Activated CD8-positive, alpha-beta T cell treated with anti-CD3 and anti-CD28 coated beads, Interleukin-2, amount 10 ng/mL, durations not matched to agents 7 days and 5 days (primary cell): ENCODE results near the gene ADCY6. TPM values are rescaled to one million over a fixed set of nuclear protein-coding genes. Genes with fewer than 3 reads are reported as not detected.

Experiments
- ATAC-seq: fragments of 150-1000 bp; cut with Tn5 transposase; one replicate; pipeline ENCODE4 v1.10.0; 2021; ENCODE audit warnings: moderate library complexity
- CTCF ChIA-PET: fragments of 350-600 bp; sonication (Branson Sonifier 250); formaldehyde crosslinking; loops from one replicate; lab custom pipeline; 2021; ENCODE audit warnings: antibody characterized with exemption; lab: Charles Lee
- POLR2A ChIA-PET: fragments of 350-600 bp; sonication (Branson Sonifier 250); formaldehyde crosslinking; loops from one replicate; lab custom pipeline; 2021; ENCODE audit warnings: antibody characterized with exemption; lab: Charles Lee
- DNase-seq: peaks from one replicate; pipeline ENCODE4 v3.0.0-alpha.2; 2020
- H3K27ac Mint-ChIP-seq: one replicate; pipeline ENCODE4 v1.8.0; 2021; ENCODE audit warnings: mild to moderate bottlenecking, mixed read lengths
- H3K27me3 Mint-ChIP-seq: one replicate; pipeline ENCODE4 v1.8.0; 2021; ENCODE audit warnings: low read depth, mixed read lengths
- H3K36me3 Mint-ChIP-seq: one replicate; pipeline ENCODE4 v1.8.0; 2021; ENCODE audit warnings: low read depth, mixed read lengths
- H3K4me1 Mint-ChIP-seq: one replicate; pipeline ENCODE4 v1.8.0; 2021; ENCODE audit warnings: low read depth, mixed read lengths
- H3K4me3 Mint-ChIP-seq: one replicate; pipeline ENCODE4 v1.8.0; 2021; ENCODE audit warnings: mild to moderate bottlenecking, mixed read lengths
- H3K9me3 Mint-ChIP-seq: one replicate; pipeline ENCODE4 v1.8.0; 2022; ENCODE audit warnings: mixed read lengths; ENCODE audit not compliant: insufficient read depth
- total RNA-seq, 2 experiments: library from RNA; stranded (reverse); gene quantifications; one replicate each; pipeline ENCODE4 v1.2.3, GENCODE V29; 2021

The ADCY6 gene
- total RNA-seq, 2 experiments from 2014 or later: 0.18 to 0.37 TPM

DNA sequence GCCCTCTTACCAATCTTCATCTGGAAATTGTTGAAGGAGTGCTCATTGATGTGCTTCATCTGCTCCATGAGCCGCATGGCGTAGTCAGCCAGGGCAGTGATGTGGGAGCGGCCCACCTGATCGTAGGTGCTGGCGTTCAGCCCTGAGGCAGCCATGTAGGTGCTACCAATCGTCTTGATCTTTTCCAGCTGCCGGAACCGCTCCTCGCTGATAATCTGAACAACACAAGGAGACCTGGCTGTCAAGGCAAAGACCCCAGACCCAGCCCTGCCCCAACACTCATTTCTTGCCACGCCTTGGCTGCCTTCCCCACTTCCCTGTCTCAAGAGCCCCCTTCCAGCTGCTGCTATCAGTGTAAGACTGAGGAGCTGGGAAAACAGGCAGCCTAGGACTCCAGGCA lies 18.1 kb downstream of the ADCY6 start:
- ChIA-PET CTCF (interaction anchor here (3.8 kb wide), 1 partner anchor 17 kb away, joined by 15 read pairs; no protein-coding TSS in a partner anchor), POLR2A (interaction anchor here (0.6 kb wide), 1 partner anchor 25 kb away, joined by 3 read pairs; no protein-coding TSS in a partner anchor)
- H3K4me1 Mint-ChIP-seq: peaks cover 26% of the 10 kb centered on the region
- no peak for ATAC-seq
- H3K27ac Mint-ChIP-seq: no peak overlapping the region
- no peak overlapping the region for H3K4me3 Mint-ChIP-seq
- H3K9me3 Mint-ChIP-seq: no peaks in the 10 kb centered on the region
- peaks cover 5% of the 10 kb centered on the region for H3K27me3 Mint-ChIP-seq
- no peaks in the 10 kb centered on the region for H3K36me3 Mint-ChIP-seq
- DNase-seq: no peak

DNA sequence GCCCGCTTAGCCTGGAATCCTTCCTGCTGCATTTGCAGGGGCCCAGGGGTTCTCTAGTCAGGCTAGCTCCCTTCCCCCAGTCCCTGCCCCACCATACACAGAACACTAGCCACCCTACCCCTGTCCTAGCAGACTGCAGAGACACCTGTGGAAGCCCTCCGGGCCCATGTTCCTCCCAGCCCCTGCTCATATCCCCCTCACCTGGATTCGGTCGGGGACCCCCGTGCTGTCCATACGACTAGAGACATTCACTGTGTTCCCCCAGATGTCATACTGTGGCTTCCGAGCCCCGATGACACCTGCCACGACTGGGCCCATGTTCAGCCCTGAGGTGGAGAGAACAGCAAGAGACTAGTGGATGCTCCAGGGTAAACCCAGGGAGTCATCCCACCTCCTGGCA lies 20.2 kb downstream of the ADCY6 start:
- ChIA-PET CTCF (interaction anchor here (1.1 to 1.6 kb wide), 2 partner anchors 10 to 16 kb away, joined by 4 to 6 read pairs; no protein-coding TSS in a partner anchor), POLR2A (no interaction called here)
- ATAC-seq: no peak
- no peak overlapping the region for H3K27ac Mint-ChIP-seq
- H3K9me3 Mint-ChIP-seq: no peaks in the 10 kb centered on the region
- no peak for DNase-seq
- H3K4me1 Mint-ChIP-seq: peaks cover 42% of the 10 kb centered on the region
- H3K27me3 Mint-ChIP-seq: peaks cover 5% of the 10 kb centered on the region
- no peaks in the 10 kb centered on the region for H3K36me3 Mint-ChIP-seq
- H3K4me3 Mint-ChIP-seq: no peak overlapping the region

DNA sequence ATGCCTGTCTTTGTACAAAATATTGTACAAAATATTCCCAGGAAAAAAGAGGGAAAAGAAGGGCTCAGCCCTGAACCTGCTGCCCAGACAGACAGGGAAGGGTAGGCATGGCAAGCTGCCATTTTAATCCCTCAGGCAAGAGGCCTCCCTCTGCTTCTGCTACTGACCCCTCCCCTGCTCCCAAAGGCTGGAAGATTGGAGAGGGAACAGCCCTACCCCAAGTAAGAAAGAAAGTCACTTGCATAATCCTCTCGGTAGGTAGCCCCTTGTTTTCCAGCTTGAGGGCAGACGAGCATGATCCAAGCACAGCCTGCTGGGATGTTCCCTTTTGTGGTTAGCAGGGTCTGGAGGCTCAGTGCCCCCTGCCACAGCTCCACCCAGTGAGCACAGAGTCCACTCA lies 20.7 kb downstream of the ADCY6 start:
- peaks cover 42% of the 10 kb centered on the region for H3K4me1 Mint-ChIP-seq
- peaks cover 2% of the 10 kb centered on the region for H3K27me3 Mint-ChIP-seq
- H3K36me3 Mint-ChIP-seq: no peaks in the 10 kb centered on the region
- CTCF ChIA-PET: interaction anchor here (1.1 to 3.7 kb wide), 2 partner anchors 11 to 26 kb away, joined by 4 to 20 read pairs; no protein-coding TSS in a partner anchor
- H3K27ac Mint-ChIP-seq: no peak overlapping the region
- ATAC-seq (no peak), DNase-seq (no peak)
- POLR2A ChIA-PET: no interaction called here
- no peaks in the 10 kb centered on the region for H3K9me3 Mint-ChIP-seq
- no peak overlapping the region for H3K4me3 Mint-ChIP-seq

DNA sequence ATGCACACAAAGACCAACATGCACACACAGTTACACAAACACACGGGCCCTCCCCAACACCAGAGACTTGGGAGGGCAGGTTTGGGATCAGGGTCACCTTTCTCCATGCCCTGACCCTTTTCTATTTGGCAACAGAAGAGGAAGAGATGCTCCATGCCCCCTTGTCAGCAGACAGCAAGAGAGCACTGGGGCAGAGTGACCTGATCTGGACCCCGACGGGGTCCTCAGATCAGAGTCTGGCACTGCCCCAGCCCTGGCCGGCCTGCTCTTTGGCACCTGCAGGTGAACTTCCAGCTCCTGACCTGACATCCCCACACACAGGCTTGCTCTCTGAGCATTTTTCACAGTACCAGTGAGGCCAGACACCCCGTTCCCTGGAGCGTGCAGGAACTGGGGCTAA lies 21.4 kb downstream of the ADCY6 start:
- peaks cover 2% of the 10 kb centered on the region for H3K27me3 Mint-ChIP-seq
- ChIA-PET CTCF (interaction anchor here (3.7 kb wide), 1 partner anchor 27 kb away, joined by 20 read pairs; no protein-coding TSS in a partner anchor), POLR2A (interaction anchor here (1.1 kb wide), 1 partner anchor 11 kb away, joined by 3 read pairs; no protein-coding TSS in a partner anchor)
- H3K36me3 Mint-ChIP-seq: no peaks in the 10 kb centered on the region
- peaks cover 42% of the 10 kb centered on the region for H3K4me1 Mint-ChIP-seq
- H3K9me3 Mint-ChIP-seq: no peaks in the 10 kb centered on the region
- DNase-seq: no peak
- no peak overlapping the region for H3K27ac Mint-ChIP-seq
- H3K4me3 Mint-ChIP-seq: no peak overlapping the region
- ATAC-seq: no peak

DNA sequence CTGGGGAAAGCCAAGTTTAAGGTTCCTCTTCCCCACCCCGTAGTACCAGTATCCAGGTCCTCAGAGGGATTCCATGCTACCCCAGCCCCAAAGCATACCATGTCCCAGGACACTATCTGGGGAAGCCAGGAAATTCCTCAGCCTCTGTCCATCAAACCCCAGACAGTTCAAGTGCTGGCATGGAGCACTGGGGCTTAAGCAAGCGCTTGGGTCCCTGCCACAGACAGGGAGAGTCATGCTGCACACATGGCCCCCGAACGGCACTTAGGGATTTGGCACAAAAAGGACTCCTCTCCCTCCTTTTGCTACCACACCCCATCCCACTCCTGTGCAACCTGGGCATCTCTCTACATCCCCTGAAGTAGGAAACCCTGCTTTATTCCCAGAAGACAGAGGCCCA lies 21.8 kb downstream of the ADCY6 start:
- no peak overlapping the region for H3K27ac Mint-ChIP-seq
- DNase-seq: no peak
- POLR2A ChIA-PET: interaction anchor here (1.1 kb wide), 1 partner anchor 10 kb away, joined by 3 read pairs; no protein-coding TSS in a partner anchor
- peaks cover 38% of the 10 kb centered on the region for H3K4me1 Mint-ChIP-seq
- no peaks in the 10 kb centered on the region for H3K36me3 Mint-ChIP-seq
- no peak overlapping the region for H3K4me3 Mint-ChIP-seq
- no peak for ATAC-seq
- CTCF ChIA-PET: interaction anchor here (3.7 kb wide), 1 partner anchor 28 kb away, joined by 20 read pairs; no protein-coding TSS in a partner anchor
- peaks cover 2% of the 10 kb centered on the region for H3K27me3 Mint-ChIP-seq
- no peaks in the 10 kb centered on the region for H3K9me3 Mint-ChIP-seq

DNA sequence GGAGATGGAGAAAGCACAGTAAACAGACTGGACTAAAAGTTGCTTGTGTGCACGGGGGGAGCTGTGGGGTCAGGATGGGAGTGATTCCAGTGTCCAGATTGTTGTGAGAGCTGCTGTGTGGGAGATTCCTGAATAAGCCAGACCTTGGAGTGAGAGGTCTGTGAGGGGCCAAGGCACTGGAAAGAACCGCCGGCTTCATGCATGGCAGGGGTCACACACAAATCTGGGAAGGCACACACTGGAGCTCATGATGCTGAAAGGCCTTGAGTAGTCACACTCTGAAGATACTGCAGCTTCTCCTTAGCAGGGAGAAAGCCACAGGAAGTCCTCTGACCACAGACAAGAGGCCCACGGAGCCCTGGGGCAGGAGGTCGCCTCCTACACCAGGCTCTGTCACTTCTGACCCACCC lies 23.1 kb downstream of the ADCY6 start:
- no peaks in the 10 kb centered on the region for H3K36me3 Mint-ChIP-seq
- DNase-seq (peak; percentile 70), ATAC-seq (peak; percentile 91)
- H3K9me3 Mint-ChIP-seq: no peaks in the 10 kb centered on the region
- peak overlapping the region; percentile 35 for H3K4me3 Mint-ChIP-seq
- no peaks in the 10 kb centered on the region for H3K27me3 Mint-ChIP-seq
- peak overlapping the region; percentile 76 for H3K27ac Mint-ChIP-seq
- H3K4me1 Mint-ChIP-seq: peaks cover 28% of the 10 kb centered on the region
- CTCF ChIA-PET: interaction anchor here (1.0 to 3.7 kb wide), 5 partner anchors 11 to 49 kb away, joined by 4 to 20 read pairs (median 5); no protein-coding TSS in a partner anchor
- POLR2A ChIA-PET: interaction anchor here (0.5 to 0.6 kb wide), 2 partner anchors 27 to 211 kb away, joined by 3 to 4 read pairs; no protein-coding TSS in a partner anchor

DNA sequence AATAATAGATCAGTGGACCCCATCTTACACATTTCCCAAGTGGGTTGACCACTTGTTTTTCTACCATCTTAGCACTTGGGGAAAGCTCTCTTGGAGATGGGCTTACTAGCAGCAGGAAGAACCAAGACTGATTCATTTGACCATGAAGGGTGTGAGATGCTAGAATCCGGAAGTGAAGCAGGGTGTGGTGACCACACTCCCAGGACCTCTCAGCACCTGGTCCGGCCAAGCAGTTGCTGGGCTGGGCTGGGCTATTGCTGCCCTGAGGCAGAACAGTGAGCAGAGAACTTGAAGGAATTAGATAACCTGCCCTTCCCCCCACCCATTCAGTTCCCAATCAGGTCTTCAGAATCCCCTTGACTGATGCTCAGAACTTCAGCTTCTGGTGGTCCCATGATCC lies 24.4 kb downstream of the ADCY6 start:
- ChIA-PET POLR2A (no interaction called here), CTCF (interaction anchor here (1.4 to 3.7 kb wide), 3 partner anchors 12 to 32 kb away, joined by 5 to 20 read pairs (median 7); no protein-coding TSS in a partner anchor)
- ATAC-seq (no peak), DNase-seq (no peak)
- H3K36me3 Mint-ChIP-seq: no peaks in the 10 kb centered on the region
- H3K9me3 Mint-ChIP-seq: no peaks in the 10 kb centered on the region
- H3K27me3 Mint-ChIP-seq: no peaks in the 10 kb centered on the region
- H3K27ac Mint-ChIP-seq: no peak overlapping the region
- H3K4me1 Mint-ChIP-seq: peaks cover 37% of the 10 kb centered on the region
- no peak overlapping the region for H3K4me3 Mint-ChIP-seq

DNA sequence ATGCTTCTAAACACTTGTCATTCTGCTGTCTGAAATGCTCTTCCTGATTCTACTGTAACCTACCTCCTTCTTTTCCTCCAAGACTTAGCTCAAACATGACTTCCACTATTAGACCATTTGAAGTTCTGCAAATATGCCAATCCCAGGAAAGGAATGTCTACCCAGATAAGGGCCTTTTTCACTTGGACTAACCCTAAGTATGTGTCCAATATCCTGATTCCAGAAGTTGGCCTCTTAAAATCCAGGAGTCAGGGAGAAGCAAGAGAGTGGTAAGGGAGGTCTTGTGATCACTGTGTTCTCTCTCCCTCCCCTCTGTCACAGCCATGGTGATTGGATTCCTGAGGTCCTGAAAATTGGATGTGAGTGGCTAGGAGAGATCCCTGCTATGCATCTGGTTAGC lies 30.2 kb downstream of the ADCY6 start:
- H3K36me3 Mint-ChIP-seq: no peaks in the 10 kb centered on the region
- ChIA-PET POLR2A (no interaction called here), CTCF (interaction anchor here (0.9 to 7.0 kb wide), 3 partner anchors 32 to 56 kb away, joined by 3 to 38 read pairs (median 7); no protein-coding TSS in a partner anchor)
- DNase-seq (no peak), ATAC-seq (no peak)
- H3K27me3 Mint-ChIP-seq: no peaks in the 10 kb centered on the region
- no peaks in the 10 kb centered on the region for H3K9me3 Mint-ChIP-seq
- H3K4me1 Mint-ChIP-seq: peaks cover 17% of the 10 kb centered on the region
- no peak overlapping the region for H3K27ac Mint-ChIP-seq
- H3K4me3 Mint-ChIP-seq: no peak overlapping the region

DNA sequence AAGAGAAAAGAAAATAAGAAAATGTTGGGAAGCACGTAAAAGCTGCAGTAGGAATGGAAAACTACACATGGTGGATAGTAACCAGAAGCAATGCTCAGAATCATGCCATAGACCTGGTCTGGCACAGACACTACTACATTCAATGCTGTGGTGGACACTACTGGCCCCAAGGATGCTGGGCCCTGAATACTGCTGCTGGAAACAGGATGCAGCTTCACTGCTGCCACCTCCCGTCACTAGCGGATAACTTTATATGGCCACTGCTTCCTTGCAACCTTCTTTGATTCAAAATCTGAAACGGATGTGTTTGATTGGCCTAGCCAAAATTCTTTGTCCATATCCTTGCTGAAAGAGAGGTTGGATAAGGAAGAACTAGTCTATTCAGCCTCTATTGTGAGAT lies 30.7 kb downstream of the ADCY6 start:
- Mint-ChIP-seq H3K4me3 (no peak overlapping the region), H3K27ac (no peak overlapping the region), H3K36me3 (no peaks in the 10 kb centered on the region), H3K9me3 (no peaks in the 10 kb centered on the region), H3K4me1 (peaks cover 17% of the 10 kb centered on the region), H3K27me3 (peaks cover 2% of the 10 kb centered on the region)
- CTCF ChIA-PET: interaction anchor here (0.9 to 7.0 kb wide), 3 partner anchors 32 to 56 kb away, joined by 3 to 38 read pairs (median 7); no protein-coding TSS in a partner anchor
- POLR2A ChIA-PET: no interaction called here
- ATAC-seq: no peak
- no peak for DNase-seq

DNA sequence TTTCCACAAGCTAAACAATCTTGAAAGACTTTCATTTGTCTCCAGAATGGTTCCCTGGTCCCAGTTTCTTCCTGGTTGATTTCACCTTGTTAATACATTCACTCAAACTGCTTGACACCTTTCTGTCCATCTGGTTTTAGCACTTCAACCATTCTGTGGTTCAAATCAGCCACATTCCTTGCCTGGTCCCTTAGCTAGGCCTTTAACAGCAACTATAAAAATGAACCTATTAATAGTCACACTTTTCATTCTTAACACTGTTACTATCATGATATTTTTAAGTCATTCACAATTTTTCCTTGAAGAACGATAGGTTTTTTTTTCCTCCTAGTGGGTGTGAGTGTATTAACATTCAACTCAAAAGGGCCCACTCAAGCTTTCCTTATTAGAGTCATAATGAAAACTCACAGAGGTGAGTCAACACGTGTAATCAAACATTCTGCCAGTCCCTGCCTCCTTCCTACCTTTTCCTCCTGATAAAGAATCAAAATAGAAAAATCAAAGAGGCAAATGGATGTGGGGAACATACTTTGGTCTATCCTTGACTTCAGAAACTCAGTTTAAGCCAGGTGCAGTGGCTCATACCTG lies 38.0 kb downstream of the ADCY6 start:
- Mint-ChIP-seq H3K4me1 (peaks cover 8% of the 10 kb centered on the region), H3K9me3 (no peaks in the 10 kb centered on the region), H3K27ac (no peak overlapping the region), H3K36me3 (no peaks in the 10 kb centered on the region), H3K4me3 (no peak overlapping the region), H3K27me3 (peaks cover 16% of the 10 kb centered on the region)
- CTCF ChIA-PET: interaction anchor here (1.2 to 7.3 kb wide), 3 partner anchors 43 to 76 kb away, joined by 3 to 267 read pairs (median 53); partner anchors contain the start of gene ADCY6
- ATAC-seq: no peak
- POLR2A ChIA-PET: interaction anchor here (1.0 kb wide), 1 partner anchor 36 kb away, joined by 3 read pairs; no protein-coding TSS in a partner anchor
- DNase-seq: no peak

DNA sequence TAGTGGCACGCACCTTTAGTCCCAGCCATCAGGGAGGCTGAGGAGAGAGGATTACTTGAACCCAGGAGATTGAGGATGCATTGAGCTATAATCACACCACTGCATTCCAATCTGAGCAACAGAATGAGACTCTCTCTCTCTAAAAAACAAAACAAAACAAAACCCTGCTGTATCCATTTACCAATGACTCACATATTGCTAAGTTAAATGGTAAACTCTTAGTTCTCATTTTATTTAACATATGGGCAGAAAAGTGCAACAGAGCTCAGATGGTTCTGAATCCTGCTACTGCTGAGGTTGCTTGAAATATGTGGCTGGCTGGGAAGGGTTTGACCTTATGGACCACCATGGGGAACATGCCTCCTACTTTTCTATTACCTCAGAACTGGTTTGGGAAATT lies 38.7 kb downstream of the ADCY6 start:
- no peak overlapping the region for H3K4me3 Mint-ChIP-seq
- peaks cover 16% of the 10 kb centered on the region for H3K27me3 Mint-ChIP-seq
- H3K36me3 Mint-ChIP-seq: no peaks in the 10 kb centered on the region
- CTCF ChIA-PET: interaction anchor here (1.2 to 7.3 kb wide), 3 partner anchors 44 to 77 kb away, joined by 3 to 267 read pairs (median 53); partner anchors contain the start of gene ADCY6
- H3K4me1 Mint-ChIP-seq: peaks cover 8% of the 10 kb centered on the region
- POLR2A ChIA-PET: interaction anchor here (1.0 kb wide), 1 partner anchor 36 kb away, joined by 3 read pairs; no protein-coding TSS in a partner anchor
- ATAC-seq: no peak
- no peaks in the 10 kb centered on the region for H3K9me3 Mint-ChIP-seq
- DNase-seq: no peak
- no peak overlapping the region for H3K27ac Mint-ChIP-seq
